DMS153 treated with DMSO at 0.1 percent for 48 hours (cell line): Measurements from ENCODE around the gene P3H3.

ENCODE experiments used
- DNase-seq: peaks from one replicate; lab custom pipeline; 2025; ENCODE audit not compliant: unreplicated experiment; lab: John Stamatoyannopoulos, UW

Gene P3H3

DNA sequence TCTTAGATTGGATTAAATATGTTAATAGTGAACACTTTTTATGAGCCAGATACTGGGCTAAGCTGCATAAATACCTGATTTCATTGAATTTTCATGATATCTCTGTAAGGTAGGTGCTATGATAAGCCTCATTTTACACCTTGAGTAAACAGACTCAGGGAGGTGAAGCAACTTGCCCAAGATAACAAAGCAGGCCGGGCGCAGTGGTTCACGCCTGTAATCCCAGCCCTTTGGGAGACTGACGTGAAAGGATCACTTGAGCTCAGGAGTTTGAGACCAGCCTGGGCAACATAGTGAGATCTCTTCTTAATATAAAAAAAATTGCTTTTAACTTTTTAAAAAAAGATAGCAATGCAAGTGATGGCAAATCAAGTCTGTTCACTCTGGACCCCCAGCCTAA is 13.9 kb downstream of the P3H3 start:
- DNase-seq = no peak

- DNase-seq = no peak
Observed at GRCh38 chr12:6843118-6843902, 15.1 kb downstream of the P3H3 start.

- no peak for DNase-seq
Observed at GRCh38 chr12:6845395-6845794, 17.2 kb downstream of the P3H3 start.

DNA sequence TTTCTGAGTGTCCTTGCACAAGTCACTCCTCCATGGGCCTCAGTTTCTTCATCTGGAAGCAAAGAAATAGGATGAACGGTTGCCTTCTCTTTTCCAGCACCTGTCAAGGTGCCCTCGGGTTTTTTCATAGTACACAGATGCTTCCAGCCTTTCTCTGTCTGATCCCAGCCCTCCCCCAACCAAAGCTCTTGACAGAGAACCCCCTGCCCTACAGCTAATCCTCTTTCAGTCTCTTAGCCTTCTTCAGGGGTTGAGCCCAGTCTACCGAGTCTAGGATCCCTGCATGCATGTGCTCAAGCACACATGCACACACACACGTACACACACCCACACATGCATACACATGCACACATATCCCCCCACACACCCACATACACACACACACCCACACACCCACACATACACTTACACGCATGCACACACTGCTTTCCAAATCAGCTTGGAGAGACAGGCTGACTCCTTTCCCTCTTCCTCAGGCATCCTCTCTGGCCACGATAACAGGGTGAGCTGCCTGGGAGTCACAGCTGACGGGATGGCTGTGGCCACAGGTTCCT is 18.2 kb downstream of the P3H3 start:
- DNase-seq = no peak

DNA sequence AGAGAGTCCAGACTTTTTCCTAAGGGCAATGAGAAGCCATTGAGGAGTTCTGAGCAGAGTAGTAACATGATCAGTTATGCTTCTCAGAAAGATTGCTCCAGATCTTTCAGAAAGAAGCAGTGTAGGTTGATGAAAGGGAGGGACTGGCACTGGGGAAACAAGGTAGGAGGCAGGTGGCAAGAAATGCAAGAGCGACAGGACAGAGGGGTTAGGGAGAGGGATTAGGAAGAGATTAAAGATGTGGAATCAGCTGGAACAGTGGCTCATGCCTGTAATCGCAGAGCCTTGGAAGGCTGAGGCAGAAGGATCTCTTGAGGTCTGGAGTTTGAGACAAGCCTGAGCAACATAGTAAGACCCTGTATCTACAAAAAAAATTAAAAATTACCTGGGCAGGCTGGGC is 19.5 kb downstream of the P3H3 start:
- DNase-seq = no peak

DNA sequence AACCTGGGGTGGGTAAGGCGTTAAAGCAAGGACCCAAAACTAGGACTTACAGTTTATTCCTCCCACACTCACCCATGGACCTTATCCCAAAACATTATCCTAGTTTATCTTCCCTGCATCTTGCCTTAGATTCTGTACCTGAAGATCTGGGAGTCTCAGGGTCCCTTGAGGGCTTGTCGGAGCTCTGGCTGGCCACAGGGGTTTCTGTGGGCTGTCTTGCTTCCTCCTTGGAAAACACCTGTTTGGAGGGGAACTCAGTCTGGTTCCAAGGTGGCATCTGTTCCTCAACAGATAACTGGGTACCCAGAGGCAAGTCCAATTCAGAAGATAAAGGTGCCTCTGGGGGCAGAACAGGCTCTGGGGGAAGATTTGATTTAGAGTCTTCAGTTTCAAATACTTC is 21.2 kb downstream of the P3H3 start:
- no peak for DNase-seq

DNA sequence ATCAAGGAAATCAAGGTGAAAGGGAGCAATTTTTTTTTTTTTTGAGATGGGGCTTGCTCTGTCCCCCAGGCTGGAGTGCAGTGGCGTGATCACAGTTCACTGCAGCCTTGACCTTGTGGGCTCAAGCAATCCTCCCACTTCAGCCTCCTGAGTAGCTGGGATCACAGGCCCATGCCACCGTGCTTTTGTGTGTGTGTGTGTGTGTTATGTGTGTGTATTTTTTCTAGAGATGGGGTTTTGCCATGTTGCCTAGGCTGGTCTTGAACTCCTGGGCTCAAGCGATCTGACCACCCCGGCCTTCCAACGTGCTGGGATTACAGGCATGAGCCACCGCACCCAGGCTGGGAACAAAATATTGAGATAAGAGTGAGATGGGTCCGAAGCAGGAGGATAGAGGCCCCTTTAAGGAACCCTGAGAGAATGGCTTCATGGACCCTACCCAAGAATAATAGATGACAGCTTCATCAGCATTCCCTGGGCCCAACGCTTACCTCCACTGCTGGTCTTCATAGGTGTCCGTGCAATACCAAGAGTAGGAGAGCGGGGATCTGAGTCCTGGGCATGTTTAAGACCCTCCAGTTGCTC is 21.9 kb downstream of the P3H3 start:
- no peak for DNase-seq

GRCh38 chr12:6850796-6851152 is 22.6 kb downstream of the P3H3 start:
- DNase-seq = no peak

DNA sequence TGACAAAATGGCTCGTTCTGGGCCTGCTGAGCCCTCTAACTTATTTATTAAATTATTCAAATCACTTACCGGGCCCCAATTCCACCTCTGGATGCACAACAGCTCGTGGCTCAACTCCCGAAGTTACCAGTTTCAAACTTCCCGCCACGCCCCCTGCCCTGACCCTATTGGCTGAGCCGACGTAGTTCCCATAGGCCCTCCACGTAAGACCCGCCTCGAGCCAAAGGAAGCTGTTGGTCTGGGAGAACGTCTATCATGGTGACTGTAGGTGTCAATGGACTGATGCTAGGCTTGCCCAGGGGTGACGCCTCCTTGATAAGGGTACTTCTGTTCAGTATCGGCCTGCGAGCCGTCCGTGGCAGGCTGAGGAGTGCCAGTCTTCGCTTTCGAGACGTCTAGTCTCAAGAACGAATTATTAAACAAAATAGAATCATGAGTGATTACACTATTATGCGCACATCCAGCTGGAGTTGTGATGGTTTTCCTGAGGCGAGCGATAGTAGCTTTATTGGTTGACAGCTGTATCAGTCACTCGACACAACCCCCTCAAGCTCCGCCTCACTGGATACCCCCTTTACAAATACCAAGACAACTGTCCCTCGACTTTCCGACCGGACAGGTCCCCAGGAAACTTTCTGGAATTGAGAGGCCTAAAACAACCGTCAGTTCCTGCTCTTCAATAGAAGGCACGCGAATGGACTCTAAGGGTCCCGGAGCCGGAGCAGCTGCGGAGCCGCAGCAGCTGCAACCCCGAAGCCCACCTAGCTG is 23.1 kb downstream of the P3H3 start, which contains the start of gene CDCA3:
Gene CDCA3 (minus strand): TSS at position 134 of the 768 bp plus-strand sequence. CDS start 334 bp downstream, outside the sequence.
- peak; percentile 93 for DNase-seq

GRCh38 chr12:6851921-6852650 is 23.9 kb downstream of the P3H3 start, which contains the start of gene USP5:
USP5 (plus strand) TSS chr12:6852150; CDS start chr12:6852180, 30 bp downstream.
- DNase-seq = peak; percentile 97

DNA sequence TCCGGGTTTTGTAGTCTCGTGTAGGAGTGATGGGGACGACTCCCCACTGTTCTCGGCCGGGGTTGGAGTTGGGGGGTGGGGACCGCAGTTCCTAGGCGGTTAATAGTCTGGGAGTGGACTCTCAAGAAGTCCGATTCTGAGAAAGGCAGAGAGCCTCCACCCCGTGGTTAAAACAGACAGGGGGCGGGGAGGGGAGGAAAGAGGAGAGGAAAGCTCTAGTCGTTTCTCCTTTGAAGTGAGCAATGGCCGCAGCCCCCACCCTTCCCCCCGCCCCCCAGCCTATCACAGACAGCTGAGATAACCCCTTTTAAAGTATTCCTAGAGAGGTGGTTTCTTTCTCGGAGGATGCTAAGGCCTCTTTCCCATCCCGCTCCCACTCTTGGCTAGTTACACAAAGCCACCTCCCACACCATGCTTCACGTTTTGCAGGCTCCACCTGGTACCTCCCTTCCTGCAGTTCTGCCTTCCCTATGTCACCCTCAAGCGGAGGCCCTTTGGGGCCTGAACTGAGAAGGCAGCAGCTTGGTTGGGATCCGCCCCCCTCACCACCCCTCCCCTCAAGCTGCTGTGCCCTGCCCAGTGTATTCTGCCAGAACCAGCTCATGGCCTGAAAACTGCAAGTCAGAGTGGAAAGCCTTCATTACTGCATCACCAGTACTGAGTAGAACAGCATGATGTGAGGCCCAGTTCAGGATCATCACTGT is 24.6 kb downstream of the P3H3 start:
- no peak for DNase-seq

DNA sequence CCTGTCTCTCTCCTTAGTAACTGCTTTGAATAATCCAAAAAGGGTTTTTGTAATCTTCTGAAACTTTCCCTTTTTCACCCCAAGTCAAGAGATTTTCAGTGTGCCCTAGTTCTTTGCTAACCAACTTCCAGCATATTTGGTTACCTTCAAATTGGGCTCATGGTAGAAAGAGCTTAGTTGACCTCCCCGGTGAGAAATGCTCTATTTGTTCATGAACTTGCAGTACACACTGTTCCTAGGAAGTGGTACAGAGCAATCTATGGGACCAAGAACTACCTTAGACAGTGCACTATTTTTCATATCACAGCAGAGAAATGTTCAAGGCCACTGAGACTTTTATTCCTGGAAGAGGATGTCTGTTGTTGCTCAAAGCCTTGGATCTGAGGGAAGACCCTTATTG is 25.4 kb downstream of the P3H3 start:
- no peak for DNase-seq

DNA sequence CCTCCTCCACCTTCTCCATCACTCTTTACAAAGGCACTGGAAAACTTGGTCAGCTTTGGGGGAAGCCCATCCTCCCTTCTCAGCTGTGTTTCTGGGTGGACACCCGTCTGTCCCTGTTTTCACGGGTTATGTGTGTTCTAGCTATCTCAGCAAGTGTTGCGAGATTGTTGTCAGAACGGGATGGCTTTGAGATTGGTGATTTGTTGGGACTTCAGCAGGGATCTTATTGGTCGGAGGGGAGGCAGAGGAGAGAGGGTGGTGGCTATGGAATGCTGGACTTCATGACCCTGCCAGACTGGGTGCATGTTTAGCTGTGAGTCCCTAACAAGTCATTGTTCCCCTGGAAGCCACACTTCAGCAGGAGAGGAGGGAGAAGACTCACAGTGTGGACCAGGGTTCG is 25.8 kb downstream of the P3H3 start:
- no peak for DNase-seq

GRCh38 chr12:6855322-6855721 is 27.1 kb downstream of the P3H3 start:
- no peak for DNase-seq

- no peak for DNase-seq
Observed at GRCh38 chr12:6858799-6859198, 30.6 kb downstream of the P3H3 start.

GRCh38 chr12:6860116-6860515 is 31.9 kb downstream of the P3H3 start:
- no peak for DNase-seq

DNA sequence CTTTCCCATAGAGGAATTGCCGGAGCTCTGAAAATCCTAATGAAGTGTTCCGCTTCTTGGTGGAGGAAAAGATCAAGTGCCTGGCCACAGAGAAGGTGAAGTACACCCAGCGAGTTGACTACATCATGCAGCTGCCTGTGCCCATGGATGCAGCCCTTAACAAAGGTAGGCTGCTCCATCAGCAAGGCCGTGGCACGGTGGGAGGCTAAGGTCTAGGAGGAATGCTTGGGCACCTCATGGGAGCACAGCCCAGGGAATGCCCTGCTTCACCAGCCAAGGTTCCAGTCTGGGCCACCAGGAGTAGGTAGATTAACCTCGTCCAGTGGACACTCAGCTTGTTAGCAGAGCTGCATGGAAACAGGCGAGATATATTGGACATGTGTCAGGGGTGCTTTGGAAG is 32.7 kb downstream of the P3H3 start:
- DNase-seq = no peak

DNA sequence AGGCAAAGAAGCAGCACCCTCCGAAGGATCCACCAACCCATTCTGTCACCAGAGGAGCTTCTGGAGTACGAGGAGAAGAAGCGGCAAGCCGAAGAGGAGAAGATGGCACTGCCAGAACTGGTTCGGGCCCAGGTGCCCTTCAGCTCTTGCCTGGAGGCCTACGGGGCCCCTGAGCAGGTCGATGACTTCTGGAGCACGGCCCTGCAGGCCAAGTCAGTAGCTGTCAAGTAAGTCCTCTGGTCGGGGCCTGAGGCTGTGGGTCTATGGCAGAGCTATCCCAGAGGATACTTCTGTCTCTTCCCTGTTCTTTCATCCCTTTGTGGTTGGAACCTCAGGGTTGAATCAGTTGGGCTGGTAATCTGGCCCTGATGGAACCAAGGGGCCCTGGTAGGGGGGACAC is 33.2 kb downstream of the P3H3 start:
- no peak for DNase-seq

DNA sequence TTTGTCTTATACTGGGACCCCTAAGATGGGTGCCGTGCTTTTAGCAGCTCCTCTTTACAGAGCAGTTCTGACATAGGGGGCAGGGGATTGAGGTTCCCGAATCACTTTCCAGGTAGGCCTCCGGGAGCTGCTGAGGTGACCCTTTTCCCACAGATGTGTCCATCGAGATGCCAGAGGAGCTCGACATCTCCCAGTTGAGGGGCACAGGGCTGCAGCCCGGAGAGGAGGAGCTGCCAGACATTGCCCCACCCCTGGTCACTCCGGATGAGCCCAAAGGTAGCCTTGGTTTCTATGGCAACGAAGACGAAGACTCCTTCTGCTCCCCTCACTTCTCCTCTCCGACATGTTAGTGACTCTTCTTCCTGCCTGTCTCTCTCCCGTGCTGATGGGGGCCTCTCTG is 34.8 kb downstream of the P3H3 start:
- no peak for DNase-seq

- no peak for DNase-seq
Observed at GRCh38 chr12:6863586-6864321, 35.5 kb downstream of the P3H3 start.
